RPMI7951 (cell line): ENCODE results near the gene SRGAP2B. TPM values are rescaled to one million over a fixed set of nuclear protein-coding genes. Genes with fewer than 3 reads are reported as not detected.
"Not testable (repeated sequence)": the region's sequence is repeated elsewhere in the genome, so short reads cannot be mapped to it uniquely, and the experiment has no call there.

Experiments used
- DNase-seq: peaks from one replicate; pipeline ENCODE4 v3.0.0-alpha.2; 2012; ENCODE audit warnings: low read depth
- total RNA-seq: library from RNA; depleted of rRNA; stranded (reverse); fragments of >200 nt; shearing (Covaris generic); gene quantifications from 2 replicates; pipeline ENCODE4 v1.2.3, GENCODE V29; 2014; rRNA removed

SRGAP2B gene
- total RNA-seq, 1 experiment from 2014 or later = 13.9 TPM

- not testable (repeated sequence) for DNase-seq
These were observed 194.3 kb downstream of the SRGAP2B start for GRCh38 chr1:144900841-144901240.

GRCh38 chr1:144894454-144895201 lies 200.5 kb downstream of the SRGAP2B start:
- DNase-seq = not testable (repeated sequence)

- not testable (repeated sequence) for DNase-seq
These were observed 201.3 kb downstream of the SRGAP2B start for GRCh38 chr1:144893710-144894438.

GRCh38 chr1:144893062-144893461 lies 202.1 kb downstream of the SRGAP2B start:
- DNase-seq = not testable (repeated sequence)

- DNase-seq = not testable (repeated sequence)
These were observed 205.5 kb downstream of the SRGAP2B start for GRCh38 chr1:144889450-144890115.

- peak; percentile 0 for DNase-seq
These were observed 212.1 kb downstream of the SRGAP2B start for GRCh38 chr1:144883022-144883421.

GRCh38 chr1:144882343-144882742 lies 212.8 kb downstream of the SRGAP2B start:
- DNase-seq = not testable (repeated sequence)

GRCh38 chr1:144858607-144859006 lies 236.5 kb downstream of the SRGAP2B start:
- DNase-seq = not testable (repeated sequence)

Other genes starting within 250 kb of the SRGAP2B start
- 4.7 and 7.3 TPM in 2 replicates for gene FAM72D, start 646 bp upstream of the SRGAP2B start, total RNA-seq
- not detected in 2 replicates for gene PPIAL4D, start 146.8 kb upstream of the SRGAP2B start, total RNA-seq